ENCODE results near the gene KERA.

The KERA gene

DNA sequence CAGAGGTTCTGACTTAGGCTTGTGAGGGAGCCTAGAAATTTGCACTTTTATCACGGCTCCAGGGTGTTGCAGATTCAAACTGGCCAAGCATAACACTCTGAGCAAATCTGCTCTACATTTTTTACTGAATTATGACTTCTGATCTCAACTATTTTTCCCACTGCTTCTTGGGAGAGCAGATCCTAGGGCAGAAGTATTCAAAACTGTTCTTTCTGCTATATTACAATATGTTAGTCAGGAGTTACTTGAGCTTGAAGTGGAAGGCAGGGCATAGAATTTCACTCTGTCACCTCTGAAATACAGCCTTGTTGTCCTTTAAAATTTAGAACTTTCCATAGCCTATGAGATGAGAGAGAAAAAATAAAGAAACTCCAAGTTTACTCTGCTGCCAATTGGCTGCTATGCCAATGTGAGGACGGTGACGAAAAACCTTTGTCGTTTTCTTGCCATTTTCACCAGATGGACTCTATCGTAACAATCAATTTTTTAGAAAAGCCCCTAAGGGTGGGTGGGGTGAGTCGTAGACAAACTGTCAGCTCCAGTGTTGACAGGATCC is 16.4 kb upstream of the KERA start:
- no peak for DNase-seq (ENCODE audit: low read depth in 2 of 2)

DNA sequence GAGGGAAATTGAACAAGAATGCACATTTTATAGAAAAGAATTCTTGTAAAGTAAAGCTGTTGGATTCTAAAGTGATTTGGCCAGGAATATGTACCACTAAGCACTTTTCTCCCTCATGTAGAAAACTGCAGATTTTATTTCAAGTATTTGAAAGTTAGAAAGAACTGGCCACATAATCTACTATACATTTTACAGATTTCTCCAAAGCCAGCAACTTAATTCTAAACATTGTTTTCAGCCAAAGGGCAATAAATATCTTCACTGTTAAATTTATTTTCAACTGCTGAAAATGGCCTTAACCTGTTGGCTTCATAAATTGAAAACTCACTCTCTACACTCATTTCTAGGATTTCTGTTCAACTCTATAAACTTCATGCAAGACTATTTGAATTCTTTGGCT is 15.6 kb upstream of the KERA start:
- DNase-seq (ENCODE audit: low read depth in 2 of 2): no peak

DNA sequence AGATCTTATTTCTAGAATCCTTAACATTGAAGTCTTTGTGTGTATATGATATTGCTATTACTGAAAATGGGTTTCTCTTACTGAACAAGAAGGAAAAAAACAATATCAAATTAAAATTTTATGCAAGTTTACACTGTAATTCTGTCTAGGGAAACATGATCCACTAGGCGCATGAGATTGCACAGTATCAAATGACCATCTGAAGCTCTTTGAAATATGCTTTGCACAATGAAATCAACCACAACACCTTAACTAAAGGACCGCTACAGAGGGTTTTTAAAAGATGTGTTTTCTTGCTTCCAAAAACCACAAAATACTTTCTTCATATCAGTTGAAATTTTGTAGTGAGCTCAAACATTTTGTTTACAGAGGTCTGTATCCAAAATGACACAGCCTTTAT is 15.1 kb upstream of the KERA start:
- no peak for DNase-seq (ENCODE audit: low read depth in 2 of 2)

DNA sequence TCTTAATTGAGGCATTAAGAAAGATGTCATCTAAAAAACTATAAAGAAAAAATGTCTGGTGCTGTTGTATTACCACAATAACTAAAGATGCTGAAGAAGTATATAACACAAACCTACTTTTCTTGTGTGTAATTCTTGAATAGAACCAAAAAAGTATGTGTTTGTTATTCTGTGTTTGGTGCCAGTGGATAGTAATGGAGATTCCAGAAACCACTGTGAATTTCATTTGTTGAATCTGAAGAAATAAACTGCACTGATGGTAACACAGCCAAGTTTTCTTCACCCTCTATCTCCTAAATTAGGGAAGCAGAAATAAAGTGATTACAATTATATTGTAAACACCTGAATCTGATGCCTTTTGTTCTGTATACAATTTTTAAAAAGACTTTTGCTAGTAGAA is 13.1 kb upstream of the KERA start:
- no peak for DNase-seq (ENCODE audit: low read depth in 2 of 2)

DNA sequence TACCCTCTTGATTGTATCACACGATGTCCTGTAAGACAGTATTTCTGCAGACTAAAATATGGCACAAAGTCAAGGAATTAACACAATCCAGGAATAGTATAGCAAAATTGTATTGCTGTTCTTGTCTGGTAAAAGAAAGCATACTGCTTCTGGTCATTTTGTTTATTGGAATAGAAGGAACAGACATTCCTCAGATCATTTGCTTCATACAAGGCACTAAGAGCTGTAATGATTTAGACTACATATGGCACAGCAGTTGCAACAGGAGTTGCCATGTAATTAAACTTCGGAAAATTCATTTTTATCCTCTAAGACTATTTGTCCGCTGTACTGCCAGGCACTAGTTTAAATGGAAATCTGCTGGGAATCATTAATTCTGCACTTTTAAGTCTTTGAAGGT is 7.6 kb upstream of the KERA start:
- DNase-seq (ENCODE audit: low read depth in 2 of 2): no peak

DNA sequence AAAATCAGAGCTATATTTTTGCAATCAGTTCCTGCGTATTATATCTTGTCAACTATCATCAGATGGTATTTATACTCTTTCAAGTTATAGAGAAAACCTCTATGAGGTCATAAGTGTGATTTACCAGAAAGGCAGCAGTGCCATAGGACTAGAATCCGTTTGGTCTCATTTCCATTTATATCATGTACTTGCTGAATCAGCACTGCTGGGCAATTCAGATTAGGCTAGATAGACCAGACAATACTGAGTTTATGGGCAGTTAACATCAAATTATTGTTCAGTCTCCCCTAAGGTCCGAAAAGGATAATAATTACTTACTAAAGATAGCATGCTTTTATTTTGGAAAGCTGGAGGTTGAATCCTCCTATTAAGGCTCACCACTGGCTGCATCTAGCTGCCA is 6.8 kb upstream of the KERA start:
- no peak for DNase-seq (ENCODE audit: low read depth in 2 of 2)

DNA sequence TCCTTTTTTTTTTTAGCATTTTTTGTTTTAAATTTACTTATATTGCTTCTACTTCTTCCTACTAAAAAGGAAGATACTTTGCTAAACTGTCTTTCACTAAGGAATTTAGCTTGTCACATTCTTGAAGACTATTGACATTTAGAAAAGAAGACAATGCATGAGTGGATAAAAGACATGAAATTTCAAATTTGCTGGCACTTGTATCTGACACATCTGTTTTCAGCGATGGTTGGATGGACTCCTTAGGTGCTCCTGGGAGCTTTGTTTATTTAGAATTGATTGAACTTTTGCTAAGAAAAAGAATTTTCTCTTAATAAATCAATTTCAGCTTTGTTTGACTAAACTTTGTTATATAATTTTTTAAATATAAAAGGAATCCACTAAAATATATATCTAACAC is 3.3 kb upstream of the KERA start:
- no peak for DNase-seq (ENCODE audit: low read depth in 2 of 2)

DNA sequence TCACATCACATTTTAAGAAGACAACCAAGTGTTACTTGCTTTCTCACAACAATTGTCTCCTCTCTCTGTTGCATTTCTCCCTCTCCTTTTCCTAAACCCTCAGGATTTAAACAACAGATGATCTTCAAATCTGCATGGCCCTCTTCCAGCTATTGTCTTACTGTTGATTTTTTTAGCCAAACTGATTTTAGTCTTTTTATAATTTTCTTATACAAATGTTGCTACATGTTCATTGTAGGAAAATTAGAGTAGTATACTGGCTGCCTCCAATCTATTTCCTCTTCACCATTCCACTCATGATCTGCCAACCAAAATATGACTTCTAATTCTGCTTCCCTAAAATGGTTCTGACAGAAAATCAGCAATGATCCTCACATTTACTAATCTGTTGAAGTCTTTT is 1.4 kb upstream of the KERA start:
- DNase-seq (ENCODE audit: low read depth in 2 of 2): no peak

DNA sequence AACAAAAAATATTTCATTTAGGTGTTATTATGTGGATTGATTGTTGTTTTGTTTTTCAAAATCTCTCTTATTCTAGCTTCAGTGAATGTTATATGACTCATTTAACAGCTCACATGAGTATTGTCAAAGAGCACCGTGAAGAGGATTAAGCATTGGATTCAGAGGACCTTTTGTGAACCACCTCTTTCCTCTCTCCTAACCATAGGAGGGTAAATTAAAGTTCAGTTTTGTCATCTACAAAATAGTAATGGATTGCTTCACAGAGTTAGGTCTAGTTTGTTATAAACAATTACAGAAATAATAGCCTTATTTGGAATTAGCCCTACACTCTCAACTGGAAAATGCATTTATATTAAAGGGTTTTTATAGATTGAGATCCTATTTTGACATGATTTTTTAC is 962 bp upstream of the KERA start:
- no peak for DNase-seq (ENCODE audit: low read depth in 2 of 2)

DNA sequence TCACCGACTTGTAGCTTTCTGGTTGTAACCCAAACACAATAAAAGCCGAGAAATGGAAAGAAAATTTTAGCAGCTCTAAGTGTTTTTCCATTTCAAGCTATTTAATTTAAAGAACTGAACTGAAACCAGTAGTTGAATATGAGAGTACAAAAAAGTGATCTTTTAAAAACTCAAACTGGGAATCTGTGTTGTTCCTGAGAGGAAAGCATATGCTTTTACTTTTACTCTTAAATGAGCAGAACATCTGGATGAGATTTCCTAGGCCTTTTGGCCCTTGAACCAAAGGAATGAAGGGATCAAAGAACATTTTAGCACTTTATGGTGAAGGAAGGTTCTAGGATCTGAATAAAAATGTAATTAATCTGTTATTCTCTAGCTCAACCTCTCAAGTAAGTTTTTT is 1.3 kb downstream of the KERA start:
- no peak for DNase-seq (ENCODE audit: low read depth in 2 of 2)

DNA sequence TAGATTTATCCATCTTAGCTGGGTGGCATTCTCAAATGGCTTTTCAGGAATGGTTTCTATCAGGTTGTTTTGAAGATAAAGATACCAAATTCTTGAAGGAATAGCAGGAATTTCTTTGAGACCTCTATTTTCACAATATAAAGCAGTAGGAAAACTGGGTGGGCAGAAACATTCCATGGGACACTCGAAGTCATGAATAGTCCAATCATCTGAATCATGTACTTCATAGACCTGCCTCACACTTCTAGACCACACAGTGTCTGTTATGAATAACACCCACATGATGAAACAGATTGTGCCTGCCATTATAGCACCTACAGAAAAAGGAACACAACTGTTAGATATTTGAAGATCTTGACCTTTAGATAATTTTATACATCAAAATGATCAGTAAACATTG is 1.8 kb downstream of the KERA start:
- no peak for DNase-seq (ENCODE audit: low read depth in 2 of 2)

DNA sequence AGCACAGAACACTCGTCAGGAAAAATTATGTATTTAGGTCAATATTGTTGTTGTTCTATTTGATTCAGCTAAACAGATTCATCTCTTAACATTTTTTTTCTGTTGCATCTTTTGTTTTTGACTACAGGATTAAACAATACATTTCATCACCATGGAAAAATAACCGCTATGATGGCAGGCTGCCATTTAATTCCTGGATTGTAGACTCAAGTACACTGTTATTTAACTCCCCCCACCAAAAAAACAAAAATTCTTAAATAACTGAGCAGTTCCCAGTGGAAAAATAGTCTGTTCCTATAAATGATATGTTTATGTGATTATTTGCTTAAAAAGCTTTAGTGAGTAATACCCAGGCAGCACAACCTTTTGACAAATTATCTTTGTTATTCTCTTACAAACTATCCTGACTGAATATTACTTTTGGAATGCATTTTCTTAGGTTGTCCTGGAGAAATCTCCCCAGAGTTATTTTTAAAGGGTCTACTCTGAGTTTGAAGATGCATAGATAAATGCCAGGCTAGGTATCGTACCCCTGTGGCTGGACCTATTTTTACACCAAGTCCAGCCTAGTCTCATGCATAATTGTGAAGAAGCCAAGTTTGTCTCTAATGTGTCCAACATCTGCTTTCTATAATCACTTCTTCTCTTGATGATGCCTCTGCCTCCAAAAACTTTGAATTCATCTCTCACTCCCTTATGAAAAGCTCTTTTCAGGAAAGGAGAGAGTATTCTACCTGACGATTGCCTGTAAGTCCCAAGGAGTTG is 3.7 kb downstream of the KERA start:
- no peak for DNase-seq (ENCODE audit: low read depth in 2 of 2)

DNA sequence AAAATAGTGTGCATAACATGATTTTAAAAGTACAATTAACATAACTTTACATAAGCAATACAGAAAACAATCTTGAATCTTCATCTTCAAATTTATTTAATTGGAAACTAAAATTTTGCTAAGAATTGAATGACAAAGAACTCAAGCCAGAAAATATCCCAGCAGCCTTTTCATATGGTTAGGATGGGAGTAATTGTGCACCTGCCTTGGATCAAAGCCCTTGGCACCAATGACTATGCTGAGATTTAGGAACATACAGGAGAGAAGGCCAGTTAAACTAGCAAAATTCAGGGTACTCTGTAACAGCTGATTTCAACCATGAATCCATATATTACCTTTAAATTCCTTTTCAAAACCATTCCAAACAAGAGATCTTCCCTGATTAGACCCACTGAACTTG is 5.8 kb downstream of the KERA start:
- DNase-seq (ENCODE audit: low read depth in 2 of 2): no peak

DNA sequence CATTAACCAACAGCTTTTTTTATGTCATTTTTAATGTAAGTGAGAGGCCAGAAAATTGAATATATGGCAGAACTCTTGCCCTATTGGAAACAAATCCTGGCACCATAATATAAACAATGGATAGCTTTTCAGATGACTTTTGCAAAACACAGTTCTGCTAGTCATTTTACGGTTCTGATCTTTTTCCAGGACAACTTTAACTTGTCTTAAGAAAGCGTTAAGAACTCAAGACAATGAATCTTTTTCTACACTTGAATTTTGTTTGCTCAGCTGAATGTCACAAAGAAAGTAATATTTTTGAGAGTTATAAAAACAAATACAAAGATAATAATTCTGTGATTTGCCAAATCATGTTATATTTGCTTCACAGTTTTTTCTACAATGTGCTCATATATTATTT is 13.2 kb downstream of the KERA start:
- DNase-seq (ENCODE audit: low read depth in 2 of 2): no peak

DNA sequence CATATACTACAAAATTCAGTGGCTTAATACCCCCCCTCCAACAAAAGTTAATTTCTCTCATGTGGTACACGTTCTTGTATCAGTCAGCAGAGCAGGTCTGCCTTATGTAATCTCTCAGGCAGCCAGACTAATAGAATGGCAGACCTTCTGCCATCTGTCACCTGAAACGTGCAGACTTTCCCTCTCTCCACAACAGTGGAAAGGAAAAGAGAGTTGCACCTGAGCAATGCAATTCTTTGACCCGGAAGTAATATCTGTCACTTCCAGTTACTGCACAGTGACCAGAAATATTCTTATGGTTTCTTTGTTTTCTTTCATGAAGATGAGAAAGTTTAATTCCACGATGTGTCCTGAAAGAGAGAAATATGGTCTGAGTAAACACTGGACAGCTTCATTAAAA is 14.4 kb downstream of the KERA start:
- no peak for DNase-seq (ENCODE audit: low read depth in 2 of 2)

DNA sequence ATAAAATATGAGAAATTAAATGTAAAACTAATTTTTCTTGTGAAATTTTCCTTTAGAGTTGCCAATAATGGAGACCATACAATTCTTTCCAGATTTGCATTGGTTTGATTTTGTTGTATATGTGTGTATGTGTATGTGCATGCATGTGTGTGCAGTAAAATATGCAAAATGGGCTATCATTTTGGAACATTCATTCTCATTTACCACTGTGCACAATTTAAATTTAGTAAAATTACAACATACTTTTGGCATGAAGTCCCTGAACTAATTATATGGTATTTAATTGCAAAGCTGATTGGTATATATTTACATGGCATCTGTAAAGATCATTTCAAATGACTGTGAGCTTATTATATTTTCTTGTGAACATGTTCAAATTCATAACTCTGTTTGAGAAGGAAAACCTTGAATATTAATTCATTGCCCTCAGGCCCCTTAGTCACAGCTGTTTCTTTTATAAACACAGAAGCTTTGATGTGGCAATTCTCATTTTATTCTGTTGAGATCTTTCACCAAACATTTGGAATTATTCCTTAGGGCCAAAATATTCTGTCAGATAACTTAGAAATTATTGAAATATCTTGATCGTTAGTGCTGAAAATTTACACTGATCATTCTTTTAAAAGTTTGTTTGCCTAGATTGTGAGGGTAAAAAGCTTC is 17.6 kb downstream of the KERA start:
- no peak for DNase-seq (ENCODE audit: low read depth in 2 of 2)

DNA sequence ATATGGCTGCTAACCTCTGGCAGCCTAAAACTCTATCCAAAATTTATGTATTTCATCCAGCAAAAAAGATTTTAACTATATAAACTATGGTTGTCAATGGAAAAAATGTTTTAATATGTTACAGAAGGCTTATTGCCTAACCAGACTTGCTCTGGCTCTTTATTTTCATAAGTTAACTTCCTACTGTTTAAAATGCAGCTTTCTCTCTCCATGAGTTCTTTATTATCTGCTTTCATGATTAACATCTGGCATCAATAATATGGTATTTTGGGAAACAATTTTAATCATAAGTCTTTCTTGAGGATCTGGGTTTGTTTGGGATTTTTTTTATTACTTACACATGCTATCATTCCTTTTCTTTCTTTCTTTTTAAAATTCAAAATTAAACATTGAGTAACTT is 20.5 kb downstream of the KERA start:
- DNase-seq (ENCODE audit: low read depth in 2 of 2): no peak

DNA sequence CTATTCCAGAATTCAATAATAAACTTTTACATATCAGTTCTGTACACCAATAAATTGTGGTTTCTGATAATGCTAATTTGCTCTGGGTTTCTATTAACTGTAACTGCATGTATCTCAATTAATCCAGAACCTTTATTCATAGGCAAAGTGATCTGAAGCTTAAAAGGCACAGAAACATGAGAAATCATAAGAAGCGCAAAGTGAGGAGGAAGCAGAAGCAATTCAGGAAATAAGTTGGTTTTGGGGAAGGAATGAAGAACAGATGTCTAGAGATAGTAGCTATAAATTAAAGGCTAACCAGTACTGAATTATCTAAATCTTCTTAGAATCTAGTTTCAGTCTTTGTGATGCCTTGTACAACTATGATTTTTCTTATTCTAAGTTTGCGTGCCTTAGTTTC is 24.6 kb downstream of the KERA start:
- no peak for DNase-seq (ENCODE audit: low read depth in 2 of 2)

DNA sequence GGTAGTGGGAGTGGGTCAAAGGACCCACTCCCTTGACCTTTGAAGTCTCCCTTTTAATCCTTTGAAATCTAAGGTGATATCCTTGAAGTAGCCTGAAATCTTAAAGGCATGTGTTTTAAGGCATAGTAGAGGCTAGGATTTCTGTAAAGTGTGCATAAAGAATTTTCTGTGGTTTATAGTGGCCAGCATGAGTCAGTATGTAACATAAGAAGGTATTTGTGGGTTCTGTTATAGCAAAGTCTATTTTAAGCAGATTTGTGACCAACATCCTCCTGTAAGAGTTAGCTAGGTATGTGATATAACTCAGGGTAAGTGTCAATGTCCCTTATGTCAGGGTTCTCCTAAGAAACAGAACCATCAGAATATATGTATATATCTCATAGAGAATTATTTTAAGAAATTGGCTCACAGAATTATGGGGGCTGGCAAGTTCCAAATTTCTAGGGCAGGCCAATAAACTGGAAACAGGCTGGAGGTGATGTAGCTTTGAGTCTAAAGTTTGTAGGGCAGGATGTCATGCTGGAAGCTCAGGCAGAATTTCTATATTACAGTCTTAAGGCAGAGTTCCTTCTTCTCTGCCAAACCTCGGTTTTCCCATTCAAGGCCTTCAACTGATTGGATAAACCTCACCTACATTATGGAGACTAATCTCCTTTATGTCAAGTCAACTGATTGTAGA is 34.4 kb downstream of the KERA start:
- DNase-seq (ENCODE audit: low read depth in 2 of 2): no peak

DNA sequence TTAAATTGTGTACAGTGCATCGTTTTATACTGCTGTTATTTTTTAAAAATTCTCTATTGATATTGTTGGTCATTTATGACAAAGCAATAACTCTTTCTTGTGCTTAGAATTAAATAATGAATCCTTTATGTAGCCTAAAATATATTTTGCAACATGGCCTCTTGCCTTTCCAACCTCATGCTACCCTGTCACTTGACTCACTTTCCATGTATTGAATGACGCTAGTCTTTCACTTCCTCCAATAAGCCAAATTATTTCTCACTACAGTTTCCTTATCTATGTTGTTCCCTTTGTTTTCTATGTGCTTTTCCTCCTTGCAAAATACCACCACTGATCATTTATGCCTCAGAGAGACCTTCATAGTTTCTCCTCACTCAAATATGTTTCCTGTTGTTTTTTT is 36.7 kb downstream of the KERA start:
- no peak for DNase-seq (ENCODE audit: low read depth in 2 of 2)

DNA sequence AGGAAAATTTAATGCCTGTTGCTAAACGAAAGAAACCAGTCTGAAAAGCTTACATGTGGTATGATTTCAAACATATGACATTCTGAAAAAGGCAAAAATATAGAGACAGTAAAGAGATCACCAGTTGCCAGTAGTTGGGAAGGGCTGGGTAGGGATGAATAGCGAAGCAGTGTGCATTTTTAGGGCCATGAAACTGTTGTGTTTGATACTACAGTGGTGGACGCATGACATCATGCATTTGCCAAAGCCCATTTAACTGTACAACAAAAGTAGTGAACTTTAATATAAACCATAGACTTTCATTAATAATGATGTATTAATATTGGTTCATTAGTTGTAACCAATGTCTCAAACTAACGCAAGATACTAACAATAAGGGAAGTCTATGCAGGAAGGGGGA is 38.4 kb downstream of the KERA start:
- DNase-seq (ENCODE audit: low read depth in 2 of 2): no peak

DNA sequence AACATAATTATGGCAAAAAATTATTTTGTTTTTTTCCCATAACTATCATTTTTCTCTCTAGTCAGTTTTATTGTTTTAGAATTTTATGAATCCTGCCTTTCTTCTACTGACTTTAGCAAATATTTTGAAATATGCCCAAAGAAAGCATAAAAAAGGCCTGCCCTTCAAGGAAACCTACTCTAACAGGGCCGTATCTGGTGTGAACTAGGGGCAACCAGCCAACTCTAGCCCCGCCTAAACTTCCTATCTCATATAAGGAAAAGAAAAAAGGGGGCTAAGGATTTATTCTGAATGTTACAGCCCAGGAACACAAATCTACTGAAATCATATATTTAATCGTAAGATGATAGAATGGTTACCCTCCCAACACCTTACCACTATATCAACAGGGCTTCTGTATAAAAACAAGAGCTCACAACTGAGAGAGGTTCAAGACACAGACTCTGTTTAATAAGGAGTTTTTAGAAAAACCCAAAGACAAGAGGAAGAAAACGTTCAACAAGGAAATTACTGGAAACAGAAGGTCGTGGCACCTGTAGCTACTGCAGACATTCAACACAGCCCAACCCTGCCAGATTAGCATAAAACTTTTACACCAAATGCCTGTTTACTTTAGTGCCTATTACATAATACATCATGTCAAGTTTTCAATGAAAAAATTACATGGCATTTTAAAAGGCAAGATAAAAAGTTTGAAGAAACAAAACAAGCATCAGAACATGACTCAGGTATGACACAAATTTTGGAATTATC is 40.1 kb downstream of the KERA start:
- DNase-seq (ENCODE audit: low read depth in 2 of 2): no peak
